Transverse colon (tissue), 4 donors: ENCODE data around the gene PLXNA2. TPM values are rescaled to one million over a fixed set of nuclear protein-coding genes. Genes with fewer than 3 reads are reported as not detected.

Source experiments
- DNase-seq: peaks from one replicate; pipeline ENCODE4 v3.0.0-alpha.2; 2019
- H3K27ac ChIP-seq, 4 donors: fragments of 200-600 bp; sonication (generic); 2 replicates each; pipeline ENCODE4 v1.5.1; 2016 to 2018; ENCODE audit warnings: inconsistent platforms in 4 of 4
- H3K27me3 ChIP-seq: fragments of 200-600 bp; sonication (generic); 2 replicates; pipeline ENCODE4 v1.5.1; 2017; ENCODE audit warnings: inconsistent platforms
- H3K36me3 ChIP-seq, 4 donors: fragments of 200-600 bp; sonication (generic); 2 replicates each; pipeline ENCODE4 v1.5.1; 2017 to 2019; ENCODE audit warnings: inconsistent platforms in 4 of 4
- H3K4me1 ChIP-seq, 4 donors: fragments of 200-600 bp; sonication (generic); 2 replicates each; pipeline ENCODE4 v1.5.1; 2017 to 2020; ENCODE audit warnings: inconsistent platforms in 4 of 4
- H3K4me3 ChIP-seq, 4 donors: fragments of 200-600 bp; sonication (generic); 1 replicate in 1 of 4; 2 replicates in 3 of 4; pipeline versions ENCODE4 v1.5.1 to v1.6.1; 2017 to 2019; ENCODE audit warnings: inconsistent platforms in 4 of 4
- H3K9me3 ChIP-seq, 2 donors: fragments of 200-600 bp; sonication (generic); 2 replicates each; pipeline ENCODE4 v1.5.1; 2017 to 2019; ENCODE audit warnings: inconsistent platforms in 2 of 2
- EP300 ChIP-seq: sonication (generic); formaldehyde crosslinking; IDR thresholded peaks from one replicate; pipeline ENCODE4 v1.6.1; 2017; ENCODE audit warnings: antibody characterized with exemption, low read depth
- POLR2A ChIP-seq: fragments of 450-650 bp; IDR thresholded peaks from one replicate; pipeline ENCODE4 v1.6.1; 2016; ENCODE audit warnings: antibody characterized with exemption, mild to moderate bottlenecking, moderate library complexity
- POLR2AphosphoS5 ChIP-seq, 3 donors: sonication (generic); formaldehyde crosslinking; IDR thresholded peaks; one replicate each; pipeline ENCODE4 v1.6.1; 2016; ENCODE audit warnings: antibody characterized with exemption in 3 of 3
- WGBS, 2 donors: methylation state at CpG; one replicate each; pipeline ENCODE4 v1.1.5; 2018; ENCODE audit warnings: low coverage in 1 of 2; 5-methylcytosine and 5-hydroxymethylcytosine counted together
- in situ Hi-C, 4 donors: fragments of 200-750 bp; cut with MboI; loops; one replicate each; pipeline versions ENCODE4 v1.15.0 to v1.15.1; 2017; ENCODE audit warnings: low sequenced_read_pairs in 3 of 4, low pct_ligation_motif_present in 1 of 4, low pct_unique_long_range_greater_than_20kb in 1 of 4
- intact Hi-C: fragments of 100-400 bp; cut with DNase I; formaldehyde crosslinking; loops from one replicate; pipeline ENCODE4 v1.15.1; 2023; ENCODE audit warnings: low total_unique reads
- total RNA-seq, 4 donors: library from RNA; depleted of rRNA; stranded (reverse); fragments of >200 nt; gene quantifications; one replicate each; pipeline ENCODE4 v1.1.0, GENCODE V29; 2016
- TF ChIP-seq, protein P1 (sequence below), 5 experiments: fragments of 200-600 bp in 3 of 5; fragments of 450-650 bp in 2 of 5; sonication (generic) in 3 of 5; IDR thresholded peaks; 1 replicate in 2 of 5; 2 replicates in 3 of 5; pipeline ENCODE4 v1.5.1; 2016 to 2017; ENCODE audit warnings: antibody characterized with exemption in 5 of 5, inconsistent platforms in 3 of 5, mild to moderate bottlenecking in 2 of 5, moderate library complexity in 1 of 5

PLXNA2 gene
- total RNA-seq, 4 donors from 2014 or later = 77.4 to 140 (median 85.5) TPM

DNA sequence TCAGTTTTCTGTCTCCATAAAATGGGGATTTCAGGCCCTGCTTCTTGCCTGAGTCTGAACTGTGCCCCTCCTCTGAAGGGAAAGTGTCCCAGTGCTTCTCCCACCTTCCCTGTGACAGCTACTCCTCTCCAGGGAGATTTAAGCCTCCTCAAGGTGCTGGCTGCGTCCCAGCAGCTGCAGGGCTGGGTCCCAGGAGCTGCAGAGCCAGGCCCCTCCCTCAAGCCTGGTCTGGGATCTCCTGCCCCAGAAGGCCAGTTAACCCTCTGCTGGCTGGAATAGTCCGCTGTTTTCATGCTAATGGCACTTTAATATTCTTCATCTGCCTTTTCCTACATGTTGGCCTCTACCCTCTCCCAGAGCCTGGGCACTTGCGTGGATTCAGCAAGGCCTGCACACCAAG lies 99.0 kb downstream of the PLXNA2 start:
- Histone ChIP-seq H3K9me3 (no peaks in the 10 kb centered on the region), H3K4me3 (no peak overlapping the region), H3K36me3 (no peaks in the 10 kb centered on the region), H3K27me3 (no peaks in the 10 kb centered on the region), H3K27ac (no peak overlapping the region), H3K4me1 (peaks cover 10 to 37% (median 18%) of the 10 kb centered on the region in 4 donors)
- in situ Hi-C loops = loop anchor here in 1 of 4 donors (25.0 kb wide), 1 partner anchor 92 kb away; the partner anchor contains the start of gene PLXNA2
- 70% methylated on average over 3 of the region's 3 CpGs; no CpG with 5 or more reads in 1 of the 2 donors for WGBS, 2 donors
- DNase-seq = no peak
- intact Hi-C loops = no loop called here
- TF ChIP-seq POLR2A = no peak
- no peak for TF ChIP-seq EP300
- TF ChIP-seq, protein P1, sequence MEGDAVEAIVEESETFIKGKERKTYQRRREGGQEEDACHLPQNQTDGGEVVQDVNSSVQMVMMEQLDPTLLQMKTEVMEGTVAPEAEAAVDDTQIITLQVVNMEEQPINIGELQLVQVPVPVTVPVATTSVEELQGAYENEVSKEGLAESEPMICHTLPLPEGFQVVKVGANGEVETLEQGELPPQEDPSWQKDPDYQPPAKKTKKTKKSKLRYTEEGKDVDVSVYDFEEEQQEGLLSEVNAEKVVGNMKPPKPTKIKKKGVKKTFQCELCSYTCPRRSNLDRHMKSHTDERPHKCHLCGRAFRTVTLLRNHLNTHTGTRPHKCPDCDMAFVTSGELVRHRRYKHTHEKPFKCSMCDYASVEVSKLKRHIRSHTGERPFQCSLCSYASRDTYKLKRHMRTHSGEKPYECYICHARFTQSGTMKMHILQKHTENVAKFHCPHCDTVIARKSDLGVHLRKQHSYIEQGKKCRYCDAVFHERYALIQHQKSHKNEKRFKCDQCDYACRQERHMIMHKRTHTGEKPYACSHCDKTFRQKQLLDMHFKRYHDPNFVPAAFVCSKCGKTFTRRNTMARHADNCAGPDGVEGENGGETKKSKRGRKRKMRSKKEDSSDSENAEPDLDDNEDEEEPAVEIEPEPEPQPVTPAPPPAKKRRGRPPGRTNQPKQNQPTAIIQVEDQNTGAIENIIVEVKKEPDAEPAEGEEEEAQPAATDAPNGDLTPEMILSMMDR (IDR thresholded peaks at IDR 0.05) = no peak
- TF ChIP-seq POLR2AphosphoS5 (IDR thresholded peaks at IDR 0.05) = no peak

DNA sequence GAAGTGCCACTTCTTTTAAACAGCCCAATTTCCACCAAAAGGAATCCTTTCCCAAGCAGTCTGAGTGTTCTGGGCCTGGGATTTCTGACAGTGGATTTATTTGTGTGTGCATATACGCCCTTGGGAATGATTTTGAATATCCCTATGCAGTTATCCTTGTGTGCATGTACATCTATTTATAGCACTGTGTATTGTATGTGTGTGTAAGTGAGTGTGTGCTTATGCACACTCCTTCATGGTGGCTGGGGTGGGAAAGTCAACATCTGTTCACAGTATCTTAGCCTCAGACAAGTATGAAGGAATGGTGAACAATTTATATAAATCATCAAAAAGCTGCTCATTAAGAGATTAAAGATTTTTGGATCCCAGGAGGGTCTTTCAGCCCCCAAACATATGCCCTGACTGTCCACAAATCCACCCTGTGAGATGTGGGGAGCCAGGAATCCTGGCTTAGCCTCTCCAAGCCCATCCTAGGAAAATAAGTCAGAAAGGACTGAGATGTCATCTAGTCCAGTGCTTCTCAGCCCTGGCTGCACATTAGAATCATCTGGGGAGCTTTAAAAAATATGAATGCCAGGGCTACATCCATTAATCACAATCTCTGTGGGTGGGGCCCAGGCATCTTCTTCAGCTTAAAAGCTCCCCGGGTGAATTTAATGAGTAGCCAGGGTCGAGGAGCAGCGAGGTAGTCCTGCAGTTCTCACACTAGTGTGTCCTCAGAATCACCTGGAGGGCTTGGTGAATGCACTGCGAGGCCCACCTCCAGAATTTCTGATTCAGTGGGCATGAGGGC lies 101.4 kb downstream of the PLXNA2 start:
- no peak for TF ChIP-seq EP300
- no peaks in the 10 kb centered on the region for H3K36me3 ChIP-seq
- in situ Hi-C loops = loop anchor here in 1 of 4 donors (25.0 kb wide), 1 partner anchor 95 kb away; the partner anchor contains the start of gene PLXNA2
- H3K27ac ChIP-seq = peak overlapping the region; percentile 18 to 68 (median 46)
- H3K4me3 ChIP-seq = no peak overlapping the region
- H3K9me3 ChIP-seq = no peaks in the 10 kb centered on the region
- WGBS, 2 donors = 50 to 60% methylated on average over 1 to 5 of the region's 5 CpGs
- intact Hi-C loops = no loop called here
- no peak for DNase-seq
- no peaks in the 10 kb centered on the region for H3K27me3 ChIP-seq
- peaks cover 5 to 33% (median 17%) of the 10 kb centered on the region in 4 donors for H3K4me1 ChIP-seq

DNA sequence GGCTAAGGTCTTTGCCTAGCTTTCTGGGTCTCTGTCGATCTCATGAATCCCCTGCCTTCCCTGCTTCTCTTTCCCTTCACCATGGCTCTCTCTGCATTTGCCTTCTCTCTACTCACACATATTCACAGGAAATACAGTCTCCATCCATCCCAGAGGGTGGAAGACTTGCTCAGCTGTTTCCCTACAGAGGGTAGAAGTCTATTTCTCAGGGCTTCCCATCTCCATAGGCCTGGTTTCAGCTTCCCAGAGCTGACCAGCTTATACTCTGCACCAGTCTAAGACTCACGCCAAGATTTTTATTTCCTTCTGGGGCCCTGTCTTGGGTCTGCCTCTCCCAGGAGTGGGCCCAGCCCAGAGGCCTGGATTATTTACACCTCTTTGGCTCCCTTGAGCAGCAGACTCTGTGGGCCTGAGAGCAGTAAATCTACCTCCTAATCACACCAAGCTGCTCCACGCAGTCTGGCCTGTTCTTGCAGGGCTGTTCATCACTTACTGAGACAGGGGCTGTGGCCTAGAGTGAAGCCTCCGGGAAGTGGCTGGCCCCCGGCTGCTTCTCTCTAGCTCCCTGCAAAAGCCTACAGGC lies 102.5 kb downstream of the PLXNA2 start:
- in situ Hi-C loops = loop anchor here in 1 of 4 donors (25.0 kb wide), 1 partner anchor 96 kb away; the partner anchor contains the start of gene PLXNA2
- peaks cover 5 to 33% (median 17%) of the 10 kb centered on the region in 4 donors for H3K4me1 ChIP-seq
- intact Hi-C loops = no loop called here
- TF ChIP-seq POLR2AphosphoS5 (IDR thresholded peaks at IDR 0.05) (peak; percentile 55 to 69 (median 59)), POLR2A (no peak)
- peak overlapping the region; percentile 18 to 68 (median 46) for H3K27ac ChIP-seq
- no peaks in the 10 kb centered on the region for H3K27me3 ChIP-seq
- DNase-seq = peak; percentile 58
- H3K36me3 ChIP-seq = no peaks in the 10 kb centered on the region
- 43% methylated on average over 5 of the region's 5 CpGs; no CpG with 5 or more reads in 1 of the 2 donors for WGBS, 2 donors
- no peaks in the 10 kb centered on the region for H3K9me3 ChIP-seq
- H3K4me3 ChIP-seq = no peak overlapping the region

DNA sequence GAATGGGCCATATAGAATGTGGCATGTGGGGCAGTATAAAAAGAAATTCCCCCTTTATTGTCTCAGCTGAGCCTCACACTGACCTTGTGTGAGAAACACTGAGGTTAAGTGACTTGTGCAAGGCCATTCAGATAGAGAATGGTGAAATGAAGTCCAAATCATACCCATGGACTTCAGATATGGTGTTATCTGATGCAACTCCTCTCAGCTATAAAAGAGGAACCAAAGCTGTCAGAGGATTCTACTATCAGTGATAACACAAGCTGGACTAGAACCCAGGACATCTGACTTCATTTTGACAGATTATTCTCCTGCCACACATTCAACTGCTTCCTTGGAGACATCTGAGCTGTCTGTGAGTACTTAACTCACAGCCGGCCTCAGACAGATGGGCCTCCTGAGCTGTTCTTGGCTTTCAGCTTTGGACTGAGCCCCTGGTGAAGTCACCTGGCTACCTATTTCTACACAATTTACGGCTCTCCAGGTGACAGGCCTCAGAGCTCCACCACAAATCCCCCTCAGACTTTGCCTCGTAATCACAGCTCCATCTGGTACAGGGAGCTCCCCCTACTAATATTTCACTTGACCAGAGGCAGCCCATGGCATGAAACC lies 104.6 kb downstream of the PLXNA2 start:
- H3K9me3 ChIP-seq = no peaks in the 10 kb centered on the region
- H3K36me3 ChIP-seq = no peaks in the 10 kb centered on the region
- no peak overlapping the region for H3K27ac ChIP-seq
- TF ChIP-seq POLR2AphosphoS5 (IDR thresholded peaks at IDR 0.05) (no peak), POLR2A (no peak), EP300 (no peak)
- TF ChIP-seq, protein P1 (IDR thresholded peaks at IDR 0.05) = no peak
- no peak overlapping the region for H3K4me3 ChIP-seq
- WGBS, 2 donors = 40 to 65% methylated on average over 2 to 3 of the region's 3 CpGs
- no peaks in the 10 kb centered on the region for H3K27me3 ChIP-seq
- peaks cover 5 to 27% (median 14%) of the 10 kb centered on the region in 4 donors for H3K4me1 ChIP-seq
- intact Hi-C loops = no loop called here
- in situ Hi-C loops = loop anchor here in 3 of 4 donors (10.0 to 25.0 kb wide), 3 partner anchors 85 to 105 kb away; partner anchors contain the start of gene PLXNA2 (in 2 of the 3)
- DNase-seq = no peak
